GM21737 (cell line): Measurements from ENCODE around the gene CRACR2A.

Experiments
- ATAC-seq: cut with Tn5 transposase; IDR thresholded peaks from one replicate; pipeline ENCODE4 v1.9.1; 2021; ENCODE audit warnings: mild to moderate bottlenecking, moderate library complexity; ENCODE audit not compliant: unreplicated experiment

Gene CRACR2A

DNA sequence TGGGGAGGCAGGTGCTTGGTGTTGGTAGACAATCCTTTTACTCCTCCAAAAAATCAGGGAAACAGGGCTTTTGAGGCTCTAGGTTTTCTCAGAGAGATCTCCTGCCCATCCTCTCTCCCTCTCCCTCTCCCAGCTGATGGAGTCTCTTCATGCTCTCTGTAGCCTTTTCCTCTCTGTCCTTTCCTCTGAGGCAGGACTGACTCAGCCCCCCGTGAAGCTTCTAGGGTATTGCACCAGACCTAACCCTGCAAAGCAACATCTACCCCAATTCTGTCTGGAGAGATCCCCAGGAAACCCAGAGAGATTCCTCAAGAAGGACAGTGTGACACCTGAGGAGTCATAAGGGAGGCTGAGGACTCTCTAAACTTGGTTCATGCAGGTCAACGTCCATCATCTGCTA lies 66.4 kb downstream of the CRACR2A start:
- no peak for ATAC-seq

- ATAC-seq, result no peak
Measured at GRCh38 chr12:3685830-3686229, 67.1 kb downstream of the CRACR2A start.

DNA sequence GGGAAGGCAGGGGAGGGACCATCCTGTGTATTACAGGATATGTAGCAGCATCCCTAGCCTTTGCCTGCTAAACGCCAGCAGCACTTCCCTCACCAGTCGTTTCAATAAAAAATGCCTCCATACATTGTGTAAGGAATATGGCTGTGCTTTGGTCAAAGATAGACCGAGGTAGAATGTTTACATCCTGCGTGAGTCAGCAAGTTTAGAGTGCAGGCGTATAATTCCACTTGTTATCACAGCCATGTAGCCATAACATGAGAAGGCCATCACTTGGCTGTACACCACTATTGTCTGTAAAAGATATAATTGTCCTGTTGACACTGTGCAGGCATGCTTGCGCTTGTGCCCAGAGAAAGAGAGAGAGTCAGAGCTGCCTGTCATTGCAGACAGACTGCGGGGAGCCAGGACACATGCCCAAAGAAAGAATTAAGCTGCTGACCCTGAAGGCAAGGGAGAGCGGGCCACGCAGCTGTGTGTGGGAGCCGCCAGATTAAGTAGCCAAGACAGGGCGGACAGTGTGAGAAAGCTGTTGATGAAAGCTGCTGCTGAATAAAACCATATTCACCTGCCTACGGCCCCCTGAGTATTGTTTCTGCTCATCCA lies 68.4 kb downstream of the CRACR2A start:
- no peak for ATAC-seq

DNA sequence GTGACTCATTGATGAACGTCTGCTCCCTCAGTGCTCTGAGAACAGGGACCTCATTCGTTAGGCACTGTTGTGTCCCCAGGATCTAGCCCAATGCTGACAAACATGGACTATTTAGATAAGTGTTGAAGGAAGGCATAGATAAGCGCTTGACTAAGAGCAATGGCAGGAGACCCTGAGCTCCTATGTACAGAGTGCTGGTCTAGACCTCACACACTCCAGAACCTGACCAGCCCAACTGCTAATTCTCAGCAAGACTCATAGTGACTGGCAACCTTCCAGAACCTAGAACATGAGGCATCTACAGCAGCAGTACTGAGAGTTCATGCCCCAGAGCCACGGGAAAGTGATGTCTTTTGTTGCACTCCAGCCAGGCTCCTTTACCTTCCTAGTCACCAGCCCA lies 69.2 kb downstream of the CRACR2A start:
- no peak for ATAC-seq

- ATAC-seq, result no peak
Measured at GRCh38 chr12:3681595-3682061, 71.3 kb downstream of the CRACR2A start.

- no peak for ATAC-seq
Measured at GRCh38 chr12:3680919-3681594, 71.9 kb downstream of the CRACR2A start.

DNA sequence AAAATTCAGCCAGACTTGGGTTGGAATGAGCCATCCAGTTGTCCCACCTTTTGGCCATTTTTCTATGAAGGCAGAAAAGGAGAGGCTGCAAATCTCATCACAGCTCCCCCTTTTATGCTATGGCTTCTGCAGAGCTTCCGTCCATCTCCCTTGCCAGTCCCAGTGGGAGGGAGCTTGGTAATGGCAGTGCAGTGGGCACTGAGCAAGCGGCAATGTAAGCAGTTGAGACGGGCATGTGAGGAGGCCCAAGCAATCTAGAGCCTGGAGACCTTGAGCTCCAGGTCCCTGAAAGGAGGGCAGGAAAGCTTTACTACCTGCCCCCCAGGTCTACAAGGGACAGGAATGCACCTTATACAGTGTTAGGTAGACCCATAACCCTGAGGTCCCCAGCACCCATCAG lies 73.1 kb downstream of the CRACR2A start:
- no peak for ATAC-seq

GRCh38 chr12:3677609-3678008 lies 75.3 kb downstream of the CRACR2A start:
- ATAC-seq, result no peak

GRCh38 chr12:3673981-3674708 lies 78.8 kb downstream of the CRACR2A start:
- no peak for ATAC-seq

- no peak for ATAC-seq
Measured at GRCh38 chr12:3672113-3672509, 80.8 kb downstream of the CRACR2A start.

DNA sequence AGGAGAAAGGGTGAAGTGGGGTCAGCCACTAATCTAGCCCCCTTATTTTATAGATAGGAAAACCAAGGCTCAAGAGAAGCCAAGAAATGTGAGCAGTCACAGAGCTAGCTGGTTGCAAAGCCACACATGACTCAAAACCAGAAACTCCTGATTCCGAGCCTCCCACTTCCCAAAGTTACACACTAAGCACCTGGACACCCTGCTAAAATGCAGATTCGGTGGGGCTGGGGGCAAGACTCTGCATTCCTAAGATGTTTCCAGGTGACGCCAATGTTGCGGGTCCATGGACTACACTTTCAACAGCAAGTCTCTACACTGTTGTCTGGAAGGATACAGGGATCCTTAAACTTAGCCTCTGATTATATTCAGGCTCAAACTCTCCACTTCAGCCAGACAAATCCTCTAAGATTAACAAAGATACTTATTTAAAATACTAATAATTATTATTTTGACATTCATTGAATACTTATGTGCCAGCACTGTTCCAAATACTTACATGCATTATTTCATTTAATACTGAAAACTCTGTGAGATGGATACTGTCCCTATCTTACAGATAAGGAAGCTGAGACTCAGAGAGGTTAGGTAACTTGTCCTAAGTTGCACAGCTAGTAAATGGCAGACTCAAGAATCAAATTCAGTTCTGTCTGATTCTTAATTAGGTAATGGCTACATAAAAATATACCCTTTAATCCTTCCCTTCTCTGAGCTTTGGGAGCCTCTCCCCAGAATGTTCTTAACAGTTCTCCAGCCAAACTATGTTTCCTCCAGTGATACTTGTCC lies 81.4 kb downstream of the CRACR2A start:
- ATAC-seq, result no peak

- ATAC-seq, result no peak
Measured at GRCh38 chr12:3670083-3670620, 82.8 kb downstream of the CRACR2A start.

DNA sequence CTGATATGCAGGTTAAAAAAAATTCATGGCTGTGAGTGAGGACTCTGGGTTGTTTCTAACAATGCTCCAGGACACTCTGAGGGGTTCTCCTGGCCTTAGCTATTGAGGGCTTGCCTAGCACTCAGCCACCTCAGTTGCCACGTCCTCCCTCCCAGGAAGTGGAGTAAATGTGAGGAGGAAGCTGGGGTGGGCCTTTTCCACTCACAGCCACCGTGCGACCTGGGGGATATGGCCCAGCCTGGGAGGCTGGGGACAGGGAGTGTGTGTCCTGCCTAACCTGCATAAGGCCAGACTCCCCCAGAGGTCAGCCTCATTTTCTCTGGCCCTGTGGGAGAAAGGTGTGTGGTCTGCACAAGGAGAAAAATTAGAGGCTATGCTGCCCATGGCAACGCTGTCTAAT lies 83.3 kb downstream of the CRACR2A start:
- no peak for ATAC-seq

DNA sequence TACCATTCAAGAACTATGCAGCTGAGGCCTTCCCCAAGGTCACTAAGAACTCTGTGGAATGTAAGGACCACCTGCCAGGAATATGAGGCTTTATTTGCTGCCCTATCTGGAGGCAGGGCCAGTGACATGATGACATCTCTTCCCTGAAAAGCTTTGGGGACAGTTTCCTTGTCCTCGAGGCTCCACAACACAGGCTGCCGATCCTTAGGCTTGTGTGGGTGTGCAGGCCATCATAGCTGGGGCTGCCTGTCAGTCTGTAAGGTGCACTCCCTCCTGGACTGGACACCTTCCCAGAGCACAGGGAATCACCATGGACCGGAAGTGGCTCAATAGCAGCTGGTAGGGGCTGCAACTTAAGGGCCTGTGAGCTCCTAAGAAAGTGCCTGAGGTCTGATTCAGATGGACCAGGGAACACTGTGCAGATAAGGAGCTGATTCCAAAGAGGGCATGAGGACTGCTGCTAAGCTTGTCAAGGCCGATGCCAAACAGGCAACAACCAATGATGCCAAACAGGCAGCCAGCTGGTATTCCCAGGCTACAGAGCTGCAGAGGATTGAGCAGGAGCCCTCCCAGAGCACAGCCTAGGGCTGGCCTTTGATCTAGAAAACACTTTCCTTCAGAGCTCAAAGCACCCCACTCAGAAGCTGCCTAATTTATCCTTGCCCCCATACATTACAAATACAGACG lies 84.3 kb downstream of the CRACR2A start:
- no peak for ATAC-seq

- no peak for ATAC-seq
Measured at GRCh38 chr12:3667485-3667884, 85.4 kb downstream of the CRACR2A start.

GRCh38 chr12:3666441-3666840 lies 86.5 kb downstream of the CRACR2A start:
- no peak for ATAC-seq

GRCh38 chr12:3662521-3662921 lies 90.4 kb downstream of the CRACR2A start:
- no peak for ATAC-seq

DNA sequence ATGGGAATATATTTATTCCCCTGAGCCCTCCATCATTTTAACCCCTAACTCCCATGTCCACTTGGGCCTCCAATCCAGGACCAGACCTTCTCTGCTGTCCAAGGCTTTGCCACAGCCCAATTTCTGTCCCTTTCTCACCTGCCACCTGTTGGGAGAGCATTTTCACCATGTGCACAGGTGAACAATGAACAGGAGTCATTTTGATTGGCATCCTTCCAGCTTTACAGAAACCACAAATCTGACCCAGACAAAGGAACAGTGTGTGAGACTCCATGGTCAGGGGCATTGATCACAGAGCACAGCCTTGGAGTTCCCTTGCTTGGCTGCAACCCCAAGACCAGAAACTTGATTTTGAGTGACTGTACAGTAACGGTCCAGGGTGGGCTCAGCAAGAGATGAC lies 91.9 kb downstream of the CRACR2A start:
- ATAC-seq, result no peak

GRCh38 chr12:3658327-3659163 lies 94.4 kb downstream of the CRACR2A start:
- no peak for ATAC-seq
